Measurements from ENCODE around the gene TLCD4. TPM values are rescaled to one million over a fixed set of nuclear protein-coding genes. Genes with fewer than 3 reads are reported as not detected.
A peak's percentile ranks its signal among the peaks of the same experiment; 100 is the strongest.

TLCD4 gene
- total RNA-seq, 1 experiment from 2014 or later: 12.1 TPM

DNA sequence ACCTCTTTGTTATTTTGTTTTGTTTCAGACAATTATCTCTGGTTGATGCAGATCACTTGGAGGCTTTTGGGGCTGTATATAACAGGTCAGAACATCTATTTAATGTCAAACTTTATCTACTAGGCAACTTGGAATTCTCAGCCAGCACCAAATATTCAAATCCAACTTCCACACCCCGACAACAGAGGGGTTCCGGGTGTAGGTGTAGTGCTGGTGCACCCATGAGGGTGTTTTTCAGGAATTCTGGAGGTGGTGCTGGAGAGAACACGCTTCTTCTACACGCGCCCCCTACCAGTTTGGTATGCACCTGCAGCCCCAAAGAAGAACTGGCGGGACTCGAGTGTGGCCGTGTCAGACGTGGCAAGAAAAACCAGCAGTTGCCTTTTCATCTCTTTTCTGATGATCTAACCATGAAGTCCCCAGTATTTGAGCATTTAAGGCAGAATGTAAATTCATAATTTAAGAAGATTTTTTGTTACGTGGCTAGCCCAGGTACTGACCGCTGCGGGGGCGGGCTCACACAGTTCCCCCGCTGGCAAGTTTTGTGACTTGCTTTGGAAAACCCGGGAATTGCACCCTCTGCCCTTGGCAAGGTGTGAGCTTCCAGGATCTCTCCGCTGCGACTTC lies 462 bp upstream of the TLCD4 start (continued):
- TF ChIP-seq YY1 (IDR thresholded peaks at IDR 0.05; ENCODE audit: extremely low read depth, insufficient replicate concordance, low read depth, low read length) (peak; percentile 50), SRF (IDR thresholded peaks at IDR 0.05; ENCODE audit: low read depth) (peak; percentile 31; the same call in 1 of the 2 replicates), EZH2 (IDR thresholded peaks at IDR 0.05) (no peak), ZNF274 (IDR thresholded peaks at IDR 0.05; ENCODE audit: low read depth, low read length) (no peak), POLR2A (IDR thresholded peaks at IDR 0.05; ENCODE audit: borderline replicate concordance, extremely low read depth, insufficient read depth, insufficient read length) (no peak), TCF7L2 (IDR thresholded peaks at IDR 0.05; ENCODE audit: borderline replicate concordance, extremely low read depth, insufficient read depth, insufficient read length) (no peak), CBX3 (IDR thresholded peaks at IDR 0.05; ENCODE audit: low read depth) (peak; percentile 68; the same call in 1 of the 2 replicates), ZFX (IDR thresholded peaks at IDR 0.05) (no peak), POLR2AphosphoS5 (IDR thresholded peaks at IDR 0.05; ENCODE audit: low read depth, low read length) (no peak), RAD21 (IDR thresholded peaks at IDR 0.05; ENCODE audit: low read depth) (peak; percentile 47), JUND (IDR thresholded peaks at IDR 0.05) (no peak), FOSL1 (IDR thresholded peaks at IDR 0.05; ENCODE audit: low read depth) (no peak)
- TF ChIP-seq, protein P1, sequence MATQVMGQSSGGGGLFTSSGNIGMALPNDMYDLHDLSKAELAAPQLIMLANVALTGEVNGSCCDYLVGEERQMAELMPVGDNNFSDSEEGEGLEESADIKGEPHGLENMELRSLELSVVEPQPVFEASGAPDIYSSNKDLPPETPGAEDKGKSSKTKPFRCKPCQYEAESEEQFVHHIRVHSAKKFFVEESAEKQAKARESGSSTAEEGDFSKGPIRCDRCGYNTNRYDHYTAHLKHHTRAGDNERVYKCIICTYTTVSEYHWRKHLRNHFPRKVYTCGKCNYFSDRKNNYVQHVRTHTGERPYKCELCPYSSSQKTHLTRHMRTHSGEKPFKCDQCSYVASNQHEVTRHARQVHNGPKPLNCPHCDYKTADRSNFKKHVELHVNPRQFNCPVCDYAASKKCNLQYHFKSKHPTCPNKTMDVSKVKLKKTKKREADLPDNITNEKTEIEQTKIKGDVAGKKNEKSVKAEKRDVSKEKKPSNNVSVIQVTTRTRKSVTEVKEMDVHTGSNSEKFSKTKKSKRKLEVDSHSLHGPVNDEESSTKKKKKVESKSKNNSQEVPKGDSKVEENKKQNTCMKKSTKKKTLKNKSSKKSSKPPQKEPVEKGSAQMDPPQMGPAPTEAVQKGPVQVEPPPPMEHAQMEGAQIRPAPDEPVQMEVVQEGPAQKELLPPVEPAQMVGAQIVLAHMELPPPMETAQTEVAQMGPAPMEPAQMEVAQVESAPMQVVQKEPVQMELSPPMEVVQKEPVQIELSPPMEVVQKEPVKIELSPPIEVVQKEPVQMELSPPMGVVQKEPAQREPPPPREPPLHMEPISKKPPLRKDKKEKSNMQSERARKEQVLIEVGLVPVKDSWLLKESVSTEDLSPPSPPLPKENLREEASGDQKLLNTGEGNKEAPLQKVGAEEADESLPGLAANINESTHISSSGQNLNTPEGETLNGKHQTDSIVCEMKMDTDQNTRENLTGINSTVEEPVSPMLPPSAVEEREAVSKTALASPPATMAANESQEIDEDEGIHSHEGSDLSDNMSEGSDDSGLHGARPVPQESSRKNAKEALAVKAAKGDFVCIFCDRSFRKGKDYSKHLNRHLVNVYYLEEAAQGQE (IDR thresholded peaks at IDR 0.05; ENCODE audit: low read depth): no peak
